Ramos (cell line): ENCODE data around the gene SYNGR3.

Experiments
- in situ Hi-C: fragments of 300-500 bp; cut with MboI; formaldehyde crosslinking; loops from one replicate; pipeline ENCODE4 v1.14.3; 2022; ENCODE audit warnings: low sequenced_read_pairs; ENCODE audit not compliant: unreplicated experiment

Gene SYNGR3

GRCh38 chr16:1975432-1976215 lies 14.1 kb upstream of the SYNGR3 start:
- in situ Hi-C loops, result no loop called here

- in situ Hi-C loops, result no loop called here
Measured at GRCh38 chr16:1976216-1976520, 13.6 kb upstream of the SYNGR3 start.

- in situ Hi-C loops, result no loop called here
Measured at GRCh38 chr16:1976951-1977874, 12.6 kb upstream of the SYNGR3 start.

GRCh38 chr16:1977875-1978268 lies 11.9 kb upstream of the SYNGR3 start:
- in situ Hi-C loops, result no loop called here

GRCh38 chr16:1978476-1979120 lies 11.2 kb upstream of the SYNGR3 start:
- in situ Hi-C loops, result no loop called here

- in situ Hi-C loops, result no loop called here
Measured at GRCh38 chr16:1979271-1980029, 10.3 kb upstream of the SYNGR3 start.

- in situ Hi-C loops, result no loop called here
Measured at GRCh38 chr16:1980030-1980769, 9.6 kb upstream of the SYNGR3 start.

- in situ Hi-C loops, result no loop called here
Measured at GRCh38 chr16:1980770-1981087, 9.0 kb upstream of the SYNGR3 start.

GRCh38 chr16:1981398-1981836 lies 8.4 kb upstream of the SYNGR3 start, which contains the start of gene NOXO1:
Gene NOXO1, minus strand, starts transcription at chr16:1981469. Its CDS starts 290 bp downstream, at chr16:1981179.
- in situ Hi-C loops, result no loop called here

- in situ Hi-C loops, result no loop called here
Measured at GRCh38 chr16:1982013-1982433, 7.7 kb upstream of the SYNGR3 start.

GRCh38 chr16:1982991-1983543 lies 6.7 kb upstream of the SYNGR3 start:
- in situ Hi-C loops, result no loop called here

- in situ Hi-C loops, result no loop called here
Measured at GRCh38 chr16:1983544-1984346, 6.0 kb upstream of the SYNGR3 start, which contains the start of gene GFER. Gene GFER, plus strand, starts transcription at chr16:1984193. Its CDS starts 26 bp downstream, at chr16:1984219.

- in situ Hi-C loops, result no loop called here
Measured at GRCh38 chr16:1984347-1985225, 5.2 kb upstream of the SYNGR3 start.

GRCh38 chr16:1985466-1986150 lies 4.2 kb upstream of the SYNGR3 start:
- in situ Hi-C loops, result no loop called here

- in situ Hi-C loops, result no loop called here
Measured at GRCh38 chr16:1987198-1987597, 2.6 kb upstream of the SYNGR3 start.

- in situ Hi-C loops, result no loop called here
Measured at GRCh38 chr16:1990101-1990350, 256 bp downstream of the SYNGR3 start.
